Measurements from ENCODE around the gene ABCC5. TPM values are rescaled to one million over a fixed set of nuclear protein-coding genes. Genes with fewer than 3 reads are reported as not detected.

ABCC5 gene
- total RNA-seq, 4 donors from 2014 or later, result 15.9 to 46.0 (median 23.3) TPM

- TF ChIP-seq POLR2A (IDR thresholded peaks at IDR 0.05), result no peak
- TF ChIP-seq, protein P1, sequence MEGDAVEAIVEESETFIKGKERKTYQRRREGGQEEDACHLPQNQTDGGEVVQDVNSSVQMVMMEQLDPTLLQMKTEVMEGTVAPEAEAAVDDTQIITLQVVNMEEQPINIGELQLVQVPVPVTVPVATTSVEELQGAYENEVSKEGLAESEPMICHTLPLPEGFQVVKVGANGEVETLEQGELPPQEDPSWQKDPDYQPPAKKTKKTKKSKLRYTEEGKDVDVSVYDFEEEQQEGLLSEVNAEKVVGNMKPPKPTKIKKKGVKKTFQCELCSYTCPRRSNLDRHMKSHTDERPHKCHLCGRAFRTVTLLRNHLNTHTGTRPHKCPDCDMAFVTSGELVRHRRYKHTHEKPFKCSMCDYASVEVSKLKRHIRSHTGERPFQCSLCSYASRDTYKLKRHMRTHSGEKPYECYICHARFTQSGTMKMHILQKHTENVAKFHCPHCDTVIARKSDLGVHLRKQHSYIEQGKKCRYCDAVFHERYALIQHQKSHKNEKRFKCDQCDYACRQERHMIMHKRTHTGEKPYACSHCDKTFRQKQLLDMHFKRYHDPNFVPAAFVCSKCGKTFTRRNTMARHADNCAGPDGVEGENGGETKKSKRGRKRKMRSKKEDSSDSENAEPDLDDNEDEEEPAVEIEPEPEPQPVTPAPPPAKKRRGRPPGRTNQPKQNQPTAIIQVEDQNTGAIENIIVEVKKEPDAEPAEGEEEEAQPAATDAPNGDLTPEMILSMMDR (IDR thresholded peaks at IDR 0.05), result no peak
- no peak for DNase-seq
- no peaks in the 10 kb centered on the region for H3K36me3 ChIP-seq
- H3K4me3 ChIP-seq, result no peak overlapping the region
- H3K27ac ChIP-seq, result no peak overlapping the region
- no peaks in the 10 kb centered on the region for H3K4me1 ChIP-seq
- no peaks in the 10 kb centered on the region for H3K27me3 ChIP-seq
- H3K9me3 ChIP-seq, result no peaks in the 10 kb centered on the region
- intact Hi-C loops (cut with DNase I; ENCODE audit: low total_unique reads), result no loop called here
Observed at GRCh38 chr3:183988216-183988790, 29.4 kb downstream of the ABCC5 start.

GRCh38 chr3:183987000-183987600, 30.6 kb downstream of the ABCC5 start:
- Histone ChIP-seq H3K9me3 (no peaks in the 10 kb centered on the region), H3K4me1 (no peaks in the 10 kb centered on the region), H3K36me3 (no peaks in the 10 kb centered on the region), H3K4me3 (no peak overlapping the region), H3K27ac (no peak overlapping the region), H3K27me3 (no peaks in the 10 kb centered on the region)
- no peak for DNase-seq
- intact Hi-C loops (cut with DNase I; ENCODE audit: low total_unique reads), result no loop called here
- no peak for TF ChIP-seq POLR2A (IDR thresholded peaks at IDR 0.05)
- TF ChIP-seq, protein P1 (IDR thresholded peaks at IDR 0.05), result no peak

- H3K9me3 ChIP-seq, result no peaks in the 10 kb centered on the region
- H3K36me3 ChIP-seq, result no peaks in the 10 kb centered on the region
- H3K4me3 ChIP-seq, result no peak overlapping the region
- DNase-seq, result no peak
- H3K4me1 ChIP-seq, result no peaks in the 10 kb centered on the region
- H3K27ac ChIP-seq, result no peak overlapping the region
- TF ChIP-seq POLR2A (IDR thresholded peaks at IDR 0.05), result no peak
- TF ChIP-seq, protein P1 (IDR thresholded peaks at IDR 0.05), result no peak
- H3K27me3 ChIP-seq, result no peaks in the 10 kb centered on the region
- intact Hi-C loops (cut with DNase I; ENCODE audit: low total_unique reads), result no loop called here
Observed at GRCh38 chr3:183984749-183985729, 32.6 kb downstream of the ABCC5 start.

DNA sequence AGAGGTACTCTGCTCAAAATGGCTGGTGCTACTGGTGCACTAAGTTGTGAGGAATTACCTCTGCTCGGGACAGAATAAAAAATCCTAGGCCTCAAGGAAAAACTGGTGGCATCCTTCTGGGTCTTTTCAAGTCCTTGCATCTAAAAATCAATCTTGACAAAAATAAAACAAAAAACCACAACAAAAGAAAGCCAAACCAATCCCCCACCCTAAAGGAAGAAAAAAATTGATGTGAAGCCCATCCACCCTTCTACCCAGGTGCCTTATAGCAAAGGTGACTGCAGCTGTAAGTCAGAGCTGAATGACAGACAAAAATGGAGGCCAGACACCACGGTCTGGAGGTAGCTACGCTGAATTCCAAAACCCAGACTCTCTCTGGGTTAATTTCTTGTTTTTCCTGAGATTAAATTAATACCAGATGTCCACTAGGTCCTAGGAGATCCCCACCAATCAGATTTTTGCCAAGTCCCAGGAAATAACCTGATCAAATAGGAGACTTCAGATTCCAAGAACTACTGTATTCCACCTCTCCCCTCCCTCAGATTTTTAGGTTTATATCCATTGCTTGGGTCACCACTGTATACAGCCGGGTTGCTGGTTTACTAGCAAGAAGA, 33.5 kb downstream of the ABCC5 start:
- DNase-seq, result no peak
- Histone ChIP-seq H3K27me3 (no peaks in the 10 kb centered on the region), H3K36me3 (no peaks in the 10 kb centered on the region), H3K4me1 (no peaks in the 10 kb centered on the region), H3K4me3 (no peak overlapping the region), H3K9me3 (no peaks in the 10 kb centered on the region), H3K27ac (no peak overlapping the region)
- intact Hi-C loops (cut with DNase I; ENCODE audit: low total_unique reads), result no loop called here
- TF ChIP-seq, protein P1 (IDR thresholded peaks at IDR 0.05), result no peak
- no peak for TF ChIP-seq POLR2A (IDR thresholded peaks at IDR 0.05)

All from uterus (tissue), 4 donors.